HFFc6 (cell line): ENCODE data around the gene REXO5. TPM values are rescaled to one million over a fixed set of nuclear protein-coding genes. Genes with fewer than 3 reads are reported as not detected.

Source experiments
- DNase-seq: peaks from one replicate; pipeline ENCODE4 v3.0.0-alpha.2; 2018
- H3K27ac Mint-ChIP-seq: 2 replicates; pipeline ENCODE4 v1.8.0; 2020; ENCODE audit warnings: mild to moderate bottlenecking, mixed read lengths
- H3K27me3 Mint-ChIP-seq: 2 replicates; pipeline ENCODE4 v1.8.0; 2021; ENCODE audit warnings: mild to moderate bottlenecking, moderate library complexity, mixed read lengths; ENCODE audit not compliant: insufficient read depth
- H3K36me3 Mint-ChIP-seq: 2 replicates; pipeline ENCODE4 v1.8.0; 2021; ENCODE audit warnings: low read depth, mixed read lengths
- H3K4me1 Mint-ChIP-seq: 2 replicates; pipeline ENCODE4 v1.8.0; 2020; ENCODE audit warnings: low read depth, mixed read lengths
- H3K4me3 Mint-ChIP-seq: 2 replicates; pipeline ENCODE4 v1.8.0; 2020; ENCODE audit warnings: mild to moderate bottlenecking, moderate library complexity, mixed read lengths
- H3K9me3 Mint-ChIP-seq: 2 replicates; pipeline ENCODE4 v1.8.0; 2020; ENCODE audit warnings: mild to moderate bottlenecking, mixed read lengths
- total RNA-seq, 6 experiments: library from RNA; stranded (reverse); fragmentation: NEBNext Ultra II Directional; extraction: Animal tissue kit (Norgen Biotek cat#: 25700); gene quantifications; 2 replicates in 1 of 6; 3 replicates in 5 of 6; pipeline ENCODE4 v1.2.3, GENCODE V29; 2021
- TF ChIP-seq, protein P1 (sequence below): fragments of 200-600 bp; sonication (generic); IDR thresholded peaks from 2 replicates; pipeline ENCODE4 v1.5.0; 2021; ENCODE audit warnings: antibody characterized with exemption, mild to moderate bottlenecking

Gene REXO5
- total RNA-seq, 6 experiments from 2014 or later: 4.9 to 12.2 (median 9.6) TPM

DNA sequence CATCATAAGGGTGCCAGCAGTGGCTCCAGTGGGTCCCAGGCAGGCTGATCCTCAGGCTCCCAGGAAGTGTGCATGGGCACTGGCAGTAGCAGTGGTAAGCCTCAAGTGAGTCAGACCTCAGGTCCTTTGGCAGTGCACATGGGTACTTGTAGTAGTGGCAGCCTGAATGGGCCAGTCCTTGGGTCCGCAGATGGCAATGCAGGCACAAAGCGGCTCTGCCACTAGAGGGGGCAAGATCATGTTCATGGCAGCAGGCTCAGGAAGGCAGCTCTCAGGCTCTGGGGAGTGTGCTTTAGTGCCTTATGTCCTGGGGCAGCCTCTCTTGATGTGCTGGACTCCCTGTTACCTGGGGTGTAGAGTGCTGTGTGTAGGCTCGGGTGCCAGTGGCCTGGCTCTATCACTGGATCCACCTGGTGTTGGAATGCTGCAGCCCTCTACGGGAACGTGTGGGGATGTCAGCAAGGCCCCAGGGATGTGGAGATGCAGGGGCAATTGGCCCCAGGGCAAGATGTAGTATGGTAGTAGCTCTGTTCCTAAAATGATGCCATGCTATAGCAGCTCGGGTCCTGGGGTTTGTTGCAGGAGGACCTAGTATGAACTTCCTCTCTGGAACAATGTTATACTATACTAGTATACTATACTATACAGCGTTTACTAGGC is 31.5 kb upstream of the REXO5 start:
- Mint-ChIP-seq H3K4me3 (no peak overlapping the region), H3K4me1 (no peaks in the 10 kb centered on the region), H3K36me3 (no peaks in the 10 kb centered on the region), H3K27ac (no peak overlapping the region), H3K9me3 (no peaks in the 10 kb centered on the region), H3K27me3 (peaks cover 6% of the 10 kb centered on the region; the same call in 1 of the 2 replicates)
- TF ChIP-seq, protein P1, sequence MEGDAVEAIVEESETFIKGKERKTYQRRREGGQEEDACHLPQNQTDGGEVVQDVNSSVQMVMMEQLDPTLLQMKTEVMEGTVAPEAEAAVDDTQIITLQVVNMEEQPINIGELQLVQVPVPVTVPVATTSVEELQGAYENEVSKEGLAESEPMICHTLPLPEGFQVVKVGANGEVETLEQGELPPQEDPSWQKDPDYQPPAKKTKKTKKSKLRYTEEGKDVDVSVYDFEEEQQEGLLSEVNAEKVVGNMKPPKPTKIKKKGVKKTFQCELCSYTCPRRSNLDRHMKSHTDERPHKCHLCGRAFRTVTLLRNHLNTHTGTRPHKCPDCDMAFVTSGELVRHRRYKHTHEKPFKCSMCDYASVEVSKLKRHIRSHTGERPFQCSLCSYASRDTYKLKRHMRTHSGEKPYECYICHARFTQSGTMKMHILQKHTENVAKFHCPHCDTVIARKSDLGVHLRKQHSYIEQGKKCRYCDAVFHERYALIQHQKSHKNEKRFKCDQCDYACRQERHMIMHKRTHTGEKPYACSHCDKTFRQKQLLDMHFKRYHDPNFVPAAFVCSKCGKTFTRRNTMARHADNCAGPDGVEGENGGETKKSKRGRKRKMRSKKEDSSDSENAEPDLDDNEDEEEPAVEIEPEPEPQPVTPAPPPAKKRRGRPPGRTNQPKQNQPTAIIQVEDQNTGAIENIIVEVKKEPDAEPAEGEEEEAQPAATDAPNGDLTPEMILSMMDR: peak; percentile 85
- peak; percentile 54 for DNase-seq

DNA sequence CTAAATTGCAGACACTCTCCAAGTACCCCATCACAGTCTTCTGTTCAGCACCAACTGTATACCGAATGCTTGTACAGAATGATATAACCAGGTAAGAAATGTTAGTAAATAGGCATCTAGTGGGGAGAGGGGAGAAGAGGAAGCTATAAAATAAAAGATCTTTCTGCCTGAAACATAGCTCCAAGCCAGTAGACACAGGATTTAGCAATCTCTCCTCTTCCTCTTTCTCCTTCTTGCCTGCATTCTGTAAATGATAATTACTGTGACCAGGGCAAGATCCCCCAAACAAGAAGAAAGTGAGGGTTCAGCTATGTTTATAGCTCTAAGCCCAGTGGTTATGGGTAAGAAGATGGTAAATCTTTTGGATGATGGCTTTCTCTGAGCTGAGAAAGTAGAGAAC is 24.6 kb upstream of the REXO5 start:
- Mint-ChIP-seq H3K4me3 (no peak overlapping the region), H3K4me1 (no peaks in the 10 kb centered on the region), H3K27me3 (peaks cover 12% of the 10 kb centered on the region), H3K27ac (no peak overlapping the region), H3K36me3 (no peaks in the 10 kb centered on the region), H3K9me3 (no peaks in the 10 kb centered on the region)
- TF ChIP-seq, protein P1: no peak
- no peak for DNase-seq

DNA sequence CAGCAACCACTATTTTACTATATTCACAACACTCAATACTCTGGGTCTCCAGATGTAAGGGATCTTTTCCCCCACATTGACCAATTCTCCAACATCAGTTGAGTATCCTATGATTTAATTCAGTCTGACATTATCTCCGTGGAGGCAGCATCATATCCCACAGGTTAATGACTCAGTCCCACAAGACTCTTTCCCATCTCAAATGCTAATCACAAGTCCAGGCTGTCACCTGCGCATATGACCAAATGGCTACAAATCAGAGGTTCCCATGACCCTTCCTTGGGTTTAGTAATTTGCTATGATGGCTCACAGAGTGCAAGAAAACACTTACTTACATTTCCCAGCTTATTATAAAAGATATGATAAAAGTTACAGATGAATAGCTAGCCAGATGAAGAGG is 23.9 kb upstream of the REXO5 start:
- DNase-seq: no peak
- H3K4me1 Mint-ChIP-seq: no peaks in the 10 kb centered on the region
- H3K4me3 Mint-ChIP-seq: no peak overlapping the region
- H3K36me3 Mint-ChIP-seq: no peaks in the 10 kb centered on the region
- TF ChIP-seq, protein P1: no peak
- no peak overlapping the region for H3K27ac Mint-ChIP-seq
- peaks cover 14% of the 10 kb centered on the region for H3K27me3 Mint-ChIP-seq
- no peaks in the 10 kb centered on the region for H3K9me3 Mint-ChIP-seq

DNA sequence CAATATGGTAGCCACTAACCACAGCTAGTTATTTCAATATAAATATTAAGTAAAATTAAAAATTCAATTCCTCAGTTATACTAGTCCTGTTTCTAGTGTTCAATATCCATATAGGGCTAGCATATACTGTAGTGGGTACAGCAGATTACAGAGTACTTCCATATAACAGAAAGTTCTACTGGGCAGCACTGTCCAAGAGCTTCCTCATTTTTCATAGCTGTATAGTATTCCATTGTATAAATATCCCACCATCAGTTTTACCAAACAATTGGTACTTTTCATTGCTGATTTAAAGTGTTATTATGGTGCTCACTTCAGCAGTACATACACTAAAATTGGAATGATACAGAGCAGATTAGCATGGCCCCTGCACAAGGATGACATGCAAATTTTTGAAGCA is 22.1 kb upstream of the REXO5 start:
- Mint-ChIP-seq H3K27ac (no peak overlapping the region), H3K27me3 (peaks cover 14% of the 10 kb centered on the region; the same call in 1 of the 2 replicates), H3K9me3 (no peaks in the 10 kb centered on the region), H3K4me1 (no peaks in the 10 kb centered on the region), H3K36me3 (no peaks in the 10 kb centered on the region), H3K4me3 (no peak overlapping the region)
- no peak for DNase-seq
- TF ChIP-seq, protein P1: no peak

DNA sequence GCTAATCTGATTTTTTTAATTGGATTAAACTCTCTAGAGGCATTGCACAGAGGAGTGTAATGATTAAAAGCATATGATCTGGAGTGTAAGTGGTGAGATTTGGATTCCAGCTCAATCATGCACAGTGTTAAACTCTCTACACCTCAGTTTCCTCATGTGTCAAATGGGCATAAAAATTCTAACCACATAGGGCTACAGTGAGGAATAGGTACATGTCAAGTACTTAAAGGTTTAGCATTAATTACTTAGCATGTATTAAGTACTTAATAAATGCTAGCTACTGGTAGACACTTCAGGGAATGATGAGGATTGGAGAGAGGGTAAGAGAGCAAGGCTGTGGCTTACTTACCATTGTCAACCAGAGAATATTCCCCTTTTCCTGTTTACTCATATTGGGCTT is 17.2 kb upstream of the REXO5 start:
- Mint-ChIP-seq H3K36me3 (no peaks in the 10 kb centered on the region), H3K27ac (no peak overlapping the region), H3K27me3 (peaks cover 12% of the 10 kb centered on the region), H3K9me3 (no peaks in the 10 kb centered on the region), H3K4me1 (peaks cover 9% of the 10 kb centered on the region), H3K4me3 (no peak overlapping the region)
- no peak for DNase-seq
- TF ChIP-seq, protein P1: no peak
